GM12878 (cell line): ENCODE results near the gene CTSW. TPM values are rescaled to one million over a fixed set of nuclear protein-coding genes. Genes with fewer than 3 reads are reported as not detected.

ENCODE experiments used
- BACH1 ChIP-seq: fragments of 450-650 bp; IDR thresholded peaks from 2 replicates; pipeline ENCODE4 v1.6.1; 2017; ENCODE audit warnings: mild to moderate bottlenecking, borderline replicate concordance
- CHD4 ChIP-seq: fragments of 200-600 bp; sonication (generic); IDR thresholded peaks from 2 replicates; pipeline ENCODE4 v1.6.1; 2016; ENCODE audit warnings: mild to moderate bottlenecking
- EZH2 ChIP-seq: IDR thresholded peaks from 2 replicates; pipeline ENCODE4 v1.6.1; 2012; ENCODE audit warnings: low read depth, mild to moderate bottlenecking, control low read depth, inconsistent platforms, low read length, borderline replicate concordance; ENCODE audit not compliant: control insufficient read depth
- FOXM1 ChIP-seq: IDR thresholded peaks from 2 replicates; pipeline ENCODE4 v1.6.1; 2012; ENCODE audit warnings: low read depth, mild to moderate bottlenecking, inconsistent platforms, low read length, moderate library complexity
- HCFC1 ChIP-seq: fragments of 150-350 bp; IDR thresholded peaks from 2 replicates; pipeline ENCODE4 v1.6.1; 2014; ENCODE audit warnings: low read length
- MLLT1 ChIP-seq: fragments of 450-650 bp; IDR thresholded peaks from 2 replicates; pipeline ENCODE4 v1.6.1; 2016; ENCODE audit warnings: mild to moderate bottlenecking
- NKRF ChIP-seq: fragments of 450-650 bp; conservative IDR thresholded peaks from 2 replicates; pipeline ENCODE4 v1.6.1; 2017; ENCODE audit warnings: mild to moderate bottlenecking, moderate library complexity
- RELB ChIP-seq: fragments of 450-650 bp; IDR thresholded peaks from 2 replicates; pipeline ENCODE4 v1.6.1; 2017; ENCODE audit warnings: low read depth, mild to moderate bottlenecking, moderate library complexity
- SMAD5 ChIP-seq: IDR thresholded peaks from 2 replicates; pipeline ENCODE4 v1.6.1; 2016; ENCODE audit warnings: antibody characterized with exemption, low read depth
- SREBF1 ChIP-seq: IDR thresholded peaks from 2 replicates; pipeline ENCODE4 v1.6.1; 2012; ENCODE audit warnings: mild to moderate bottlenecking, low read length
- STAT1 ChIP-seq: fragments of 450-650 bp; conservative IDR thresholded peaks from 2 replicates; pipeline ENCODE4 v1.6.1; 2014; ENCODE audit warnings: antibody characterized with exemption, mild to moderate bottlenecking
- STAT3 ChIP-seq: IDR thresholded peaks from 2 replicates; pipeline ENCODE4 v1.6.1; 2011; ENCODE audit warnings: low read depth, low read length, improper control_type of control experiment
- YBX1 ChIP-seq: fragments of 450-650 bp; IDR thresholded peaks from 2 replicates; pipeline ENCODE4 v1.6.1; 2016; ENCODE audit warnings: antibody characterized with exemption
- polyA plus RNA-seq, 11 experiments: library from polyadenylated mRNA; depleted of rRNA in 4 of 11; unstranded in 6 of 11; stranded (reverse) in 5 of 11; fragments of >200 nt; fragmentation: Nextera tagmentation in 4 of 11; fragmentation: Illumina TruSeq in 1 of 11; extraction: Ambion mirVana in 4 of 11; extraction: Trizol in 1 of 11; gene quantifications; 1 replicate in 1 of 11; 2 replicates in 10 of 11; pipeline versions ENCODE4 v1.2.1 to v1.2.3, GENCODE V29; 2011 to 2016; ENCODE audit warnings: inconsistent platforms in 2 of 11, missing spikeins in 2 of 11, low read depth in 1 of 11
- total RNA-seq, 4 experiments: library from RNA; depleted of rRNA in 3 of 4; stranded (reverse); fragments of >200 nt in 3 of 4; fragmentation: Illumina TruSeq in 1 of 4; extraction: Trizol in 1 of 4; gene quantifications; 2 replicates each; pipeline versions ENCODE4 v1.2.1 to v1.2.3, GENCODE V29; 2013 to 2021

CTSW gene
- total and polyA plus RNA-seq, 10 of the 15 experiments (the other 5 are each of a cell fraction or from before 2014, with no cell fraction given) = 0.53 to 12.0 (median 1.7) TPM

- TF ChIP-seq RELB (no peak), FOXM1 (no peak), MLLT1 (no peak), STAT3 (no peak), BACH1 (no peak), NKRF (no peak), SMAD5 (peak; percentile 58; the same call in 1 of the 2 replicates), STAT1 (no peak), EZH2 (no peak), YBX1 (no peak), CHD4 (no peak), SREBF1 (no peak), HCFC1 (peak; percentile 75)
- TF ChIP-seq, all 136 proteins: peak for 5
Observed at GRCh38 chr11:65868076-65868667, 11.5 kb upstream of the CTSW start (continued).
